GM12872 (cell line): Measurements from ENCODE around the gene BPHL.

Experiments used
- TF ChIP-seq, protein P1 (sequence below): IDR thresholded peaks from 3 replicates; pipeline ENCODE4 v1.5.1; 2011; ENCODE audit warnings: low read depth, mild to moderate bottlenecking, low read length, moderate library complexity; ENCODE audit not compliant: insufficient read depth

The BPHL gene

DNA sequence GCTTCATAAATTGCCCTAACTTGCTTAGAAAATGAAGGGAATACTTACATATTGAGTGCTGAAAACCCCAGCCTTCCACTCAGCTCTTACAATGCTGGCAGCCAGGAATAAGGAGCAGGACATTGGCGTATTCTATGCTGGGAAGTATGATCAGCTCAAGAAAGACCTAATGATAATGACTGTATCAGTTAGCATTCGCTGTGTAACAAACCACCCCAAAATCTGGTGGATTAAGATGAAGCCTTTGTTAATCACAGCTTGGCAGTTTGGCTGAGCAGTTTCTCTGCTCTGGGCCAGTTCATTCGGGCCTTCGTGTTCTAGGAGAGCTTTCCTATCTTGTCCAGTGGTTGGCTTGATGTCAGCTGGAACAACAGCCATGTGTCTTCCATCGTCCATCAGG is 72.3 kb downstream of the BPHL start:
- TF ChIP-seq, protein P1, sequence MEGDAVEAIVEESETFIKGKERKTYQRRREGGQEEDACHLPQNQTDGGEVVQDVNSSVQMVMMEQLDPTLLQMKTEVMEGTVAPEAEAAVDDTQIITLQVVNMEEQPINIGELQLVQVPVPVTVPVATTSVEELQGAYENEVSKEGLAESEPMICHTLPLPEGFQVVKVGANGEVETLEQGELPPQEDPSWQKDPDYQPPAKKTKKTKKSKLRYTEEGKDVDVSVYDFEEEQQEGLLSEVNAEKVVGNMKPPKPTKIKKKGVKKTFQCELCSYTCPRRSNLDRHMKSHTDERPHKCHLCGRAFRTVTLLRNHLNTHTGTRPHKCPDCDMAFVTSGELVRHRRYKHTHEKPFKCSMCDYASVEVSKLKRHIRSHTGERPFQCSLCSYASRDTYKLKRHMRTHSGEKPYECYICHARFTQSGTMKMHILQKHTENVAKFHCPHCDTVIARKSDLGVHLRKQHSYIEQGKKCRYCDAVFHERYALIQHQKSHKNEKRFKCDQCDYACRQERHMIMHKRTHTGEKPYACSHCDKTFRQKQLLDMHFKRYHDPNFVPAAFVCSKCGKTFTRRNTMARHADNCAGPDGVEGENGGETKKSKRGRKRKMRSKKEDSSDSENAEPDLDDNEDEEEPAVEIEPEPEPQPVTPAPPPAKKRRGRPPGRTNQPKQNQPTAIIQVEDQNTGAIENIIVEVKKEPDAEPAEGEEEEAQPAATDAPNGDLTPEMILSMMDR: no peak

DNA sequence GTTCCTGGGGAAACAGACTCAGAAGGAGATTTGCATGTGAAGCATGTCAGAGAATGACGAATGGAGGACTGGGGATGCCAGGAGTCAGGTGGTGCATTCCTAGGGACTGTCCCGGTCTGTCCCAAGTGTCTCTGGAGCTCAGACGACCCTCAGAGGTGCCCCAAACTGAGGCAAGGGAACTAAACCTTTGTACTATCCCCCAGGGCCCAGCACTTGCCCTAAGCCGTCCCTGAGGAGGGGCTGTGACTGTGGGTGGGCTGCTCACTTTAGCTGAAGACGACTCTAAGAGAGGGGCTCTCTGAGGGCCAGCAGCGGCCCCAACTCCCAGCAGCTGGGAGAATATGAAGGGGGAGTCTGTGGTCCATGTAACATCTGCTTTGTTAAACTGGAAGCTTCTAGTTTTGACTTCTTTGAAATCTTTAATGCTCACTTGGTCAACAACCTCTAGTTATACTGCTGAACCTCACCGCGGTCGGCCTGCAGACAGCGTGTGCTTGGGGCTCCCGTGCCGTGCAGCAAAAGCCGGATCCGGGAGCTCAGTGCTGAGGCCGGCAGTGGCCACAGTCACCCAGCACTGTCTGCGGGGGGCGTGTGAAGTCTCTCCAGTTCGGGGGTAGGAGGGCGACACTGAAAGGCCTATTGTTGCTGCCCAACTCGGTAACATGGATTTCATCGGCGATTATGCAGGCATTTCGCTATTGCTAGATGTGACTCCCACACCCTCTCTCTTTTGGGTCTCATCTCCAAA is 74.8 kb downstream of the BPHL start:
- TF ChIP-seq, protein P1: no peak

DNA sequence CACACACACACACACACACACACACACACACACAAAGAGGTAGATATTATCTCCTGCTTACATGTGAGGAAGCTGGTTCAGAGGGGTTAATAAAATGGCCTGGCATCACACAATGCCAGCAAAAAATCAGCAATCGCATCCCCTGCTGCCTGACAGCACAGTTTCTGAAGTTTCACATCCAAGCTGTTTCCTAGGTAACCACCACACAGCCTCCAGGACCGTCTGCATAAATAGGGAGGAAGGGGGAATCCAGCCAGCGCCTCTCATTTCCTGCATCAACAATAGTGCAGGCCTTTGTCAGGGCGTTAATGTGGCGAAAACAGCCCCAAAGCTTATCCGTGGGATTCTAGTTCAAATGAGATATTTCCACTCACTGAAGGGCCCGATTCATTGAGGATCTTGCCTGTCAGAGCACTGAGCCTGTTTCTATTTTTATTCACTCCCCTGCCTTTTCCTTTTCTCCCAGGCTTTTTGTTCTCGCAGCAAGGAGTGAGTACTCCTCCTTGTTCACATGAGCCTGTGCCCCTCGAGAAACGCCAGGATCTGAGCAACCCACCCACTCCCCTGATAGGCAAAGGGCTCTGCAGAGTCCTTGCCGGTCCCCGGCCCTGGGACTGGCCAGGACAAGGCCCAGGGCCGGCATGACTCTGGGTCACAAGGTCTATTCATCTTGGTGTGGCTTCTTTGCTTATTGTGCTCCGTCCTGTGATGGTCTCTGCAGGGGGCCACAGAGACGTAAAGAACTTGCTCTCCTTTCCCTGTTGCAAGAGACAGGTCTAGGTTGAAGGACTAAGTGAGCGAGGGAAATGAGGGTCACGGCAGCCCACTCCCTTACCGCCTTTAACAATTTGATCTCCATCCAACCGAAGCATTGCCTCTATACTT is 76.3 kb downstream of the BPHL start:
- TF ChIP-seq, protein P1: no peak

DNA sequence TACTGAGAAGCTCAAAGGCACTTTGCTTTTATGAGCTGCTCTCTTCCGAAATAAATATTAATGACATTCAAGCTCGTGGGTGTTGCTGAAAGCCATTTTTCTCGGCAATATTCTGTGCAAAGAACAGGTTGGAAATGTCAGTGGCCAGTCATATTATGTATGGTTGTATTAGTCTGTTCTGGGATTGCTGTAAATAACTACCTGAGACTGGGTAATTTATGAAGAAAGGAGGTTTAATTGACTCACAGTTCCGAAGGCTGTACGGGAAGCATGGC is 76.8 kb downstream of the BPHL start:
- TF ChIP-seq, protein P1: no peak

DNA sequence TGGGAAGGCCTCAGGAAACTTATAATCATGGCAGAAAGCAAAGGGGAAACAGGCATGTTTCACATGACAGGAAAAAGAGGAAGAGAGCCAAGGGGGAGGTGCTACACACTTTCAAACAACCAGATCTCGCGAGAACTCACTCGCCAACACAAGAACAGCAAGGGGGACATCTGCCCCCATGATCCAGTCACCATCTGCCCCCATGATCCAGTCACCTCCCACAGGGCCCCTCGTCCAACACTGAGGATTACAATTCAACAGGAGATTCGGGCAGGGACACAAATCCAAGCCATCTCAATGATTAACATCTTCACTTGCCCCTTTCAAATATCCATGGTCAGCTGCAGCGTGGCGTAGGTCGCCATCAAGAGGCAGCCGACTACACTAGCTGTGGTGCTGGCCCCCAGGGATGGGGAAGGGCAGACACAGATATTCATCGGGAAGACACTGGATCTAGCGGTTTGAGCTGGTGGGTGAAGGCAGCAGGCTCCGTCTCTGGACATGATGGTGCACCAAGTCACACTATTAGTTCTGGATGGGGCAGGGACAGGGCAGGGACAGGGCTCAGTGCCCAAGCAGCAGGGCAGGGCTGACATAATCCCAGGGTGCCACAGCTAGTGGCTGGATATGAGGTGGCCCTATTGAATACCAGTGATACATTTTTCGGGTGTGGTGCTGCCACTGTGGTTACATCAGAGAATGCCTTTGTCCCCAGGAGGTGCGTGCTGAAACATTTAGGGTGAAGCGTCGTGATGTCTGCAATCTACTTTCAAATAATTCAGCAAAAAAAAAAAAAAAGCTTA is 77.4 kb downstream of the BPHL start:
- TF ChIP-seq, protein P1: no peak

DNA sequence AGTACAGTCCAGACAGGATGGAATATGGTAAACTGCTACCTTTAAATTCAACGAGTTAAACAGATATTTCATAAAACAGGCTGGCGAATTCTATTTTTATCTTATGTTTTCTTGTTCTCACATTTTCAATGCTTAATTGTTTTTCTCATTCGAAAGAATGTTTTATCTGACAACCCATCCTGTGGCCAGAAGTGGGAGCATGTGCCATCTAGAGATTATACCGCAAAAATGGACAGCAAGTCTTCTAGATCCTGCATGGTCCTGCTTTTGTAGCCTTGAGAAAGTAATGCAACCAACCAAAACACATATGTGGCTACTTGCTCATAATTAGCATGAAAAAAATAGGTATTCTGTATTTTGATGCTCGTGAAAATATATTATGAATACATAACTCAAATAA is 78.3 kb downstream of the BPHL start:
- TF ChIP-seq, protein P1: no peak

DNA sequence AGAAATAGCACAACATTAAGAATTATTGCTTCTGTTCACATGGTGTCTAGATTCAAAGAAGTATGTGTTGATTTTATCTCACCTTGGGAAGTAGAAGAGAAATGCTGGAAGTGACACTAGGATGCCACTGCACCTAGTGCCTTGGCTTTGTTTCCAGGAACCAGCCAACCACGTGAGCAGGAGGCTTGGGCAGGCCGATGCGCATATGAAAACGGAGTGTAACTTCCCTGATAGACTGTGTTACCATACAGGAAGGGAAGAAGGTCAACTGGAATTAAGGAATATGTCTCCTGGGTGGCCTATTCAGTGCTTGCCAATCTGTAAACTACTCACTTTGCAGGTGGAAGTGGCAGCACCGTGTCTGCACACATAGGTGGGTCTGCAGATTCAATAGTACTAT is 80.9 kb downstream of the BPHL start:
- TF ChIP-seq, protein P1: no peak
